Choroid plexus epithelial cell (primary cell): ENCODE results near the gene POLR3A.
A peak's percentile ranks its signal among the peaks of the same experiment; 100 is the strongest.

Experiments
- DNase-seq: peaks from one replicate; pipeline ENCODE4 v3.0.0-alpha.2; 2010; ENCODE audit warnings: low read depth
- H3K4me3 ChIP-seq: 2 replicates; pipeline ENCODE4 v1.5.1; 2011; ENCODE audit warnings: low read depth, mild to moderate bottlenecking, control low read depth, low read length, moderate library complexity
- CTCF ChIP-seq: conservative IDR thresholded peaks from 2 replicates; pipeline ENCODE4 v1.5.1; 2011; ENCODE audit warnings: low read depth, mild to moderate bottlenecking, control low read depth, inconsistent platforms, low read length, moderate library complexity

The POLR3A gene

GRCh38 chr10:77925795-77926565 lies 103.3 kb downstream of the POLR3A start:
- peak overlapping the region; percentile 65 for H3K4me3 ChIP-seq
- DNase-seq = peak; percentile 45
- TF ChIP-seq CTCF = no peak

- TF ChIP-seq CTCF = no peak
- H3K4me3 ChIP-seq = peak overlapping the region; percentile 65
- DNase-seq = peak; percentile 37
Measured at GRCh38 chr10:77925410-77925794, 103.9 kb downstream of the POLR3A start.

- no peak for TF ChIP-seq CTCF
- no peak for DNase-seq
- no peak overlapping the region for H3K4me3 ChIP-seq
Measured at GRCh38 chr10:77922566-77923179, 106.6 kb downstream of the POLR3A start.

GRCh38 chr10:77922055-77922454 lies 107.3 kb downstream of the POLR3A start:
- DNase-seq = no peak
- no peak overlapping the region for H3K4me3 ChIP-seq
- TF ChIP-seq CTCF = no peak

GRCh38 chr10:77921395-77921794 lies 107.9 kb downstream of the POLR3A start:
- TF ChIP-seq CTCF = no peak
- DNase-seq = no peak
- no peak overlapping the region for H3K4me3 ChIP-seq

GRCh38 chr10:77920495-77920894 lies 108.8 kb downstream of the POLR3A start:
- DNase-seq = no peak
- no peak overlapping the region for H3K4me3 ChIP-seq
- TF ChIP-seq CTCF = no peak

GRCh38 chr10:77919713-77920108 lies 109.6 kb downstream of the POLR3A start:
- H3K4me3 ChIP-seq = no peak overlapping the region
- TF ChIP-seq CTCF = no peak
- peak; percentile 81 for DNase-seq
